ENCODE data around the gene PATJ. TPM values are rescaled to one million over a fixed set of nuclear protein-coding genes. Genes with fewer than 3 reads are reported as not detected.

Gene PATJ
- total and polyA plus RNA-seq, 2 experiments from 2014 or later = 20.0 to 44.8 TPM

DNA sequence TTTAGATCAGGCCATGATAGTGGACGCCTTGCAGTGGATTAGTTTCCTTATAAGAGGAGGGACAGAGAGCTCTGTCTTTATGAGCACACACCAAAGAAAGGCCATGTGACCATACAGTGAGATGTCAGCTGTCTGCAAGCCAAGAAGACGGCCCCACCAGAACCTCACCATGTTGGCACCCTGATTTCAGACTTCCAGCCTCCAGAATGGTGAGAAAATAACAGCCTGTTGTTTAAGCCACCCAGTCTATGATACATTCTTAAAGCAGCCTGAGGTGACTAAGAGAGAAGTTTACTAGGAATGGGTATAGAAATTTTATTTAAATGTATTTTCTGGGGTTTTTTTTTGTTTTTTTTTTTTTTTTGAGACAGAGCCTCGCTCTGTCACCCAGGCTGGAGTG, 481.9 kb downstream of the PATJ start:
- no peaks in the 10 kb centered on the region for H3K36me3 ChIP-seq (replicated peaks; ENCODE audit: insufficient read depth, low read depth)
- no peak overlapping the region for H3K4me3 ChIP-seq
- no peaks in the 10 kb centered on the region for H3K27me3 ChIP-seq
- no peaks in the 10 kb centered on the region for H4K20me1 ChIP-seq (ENCODE audit: insufficient read depth, poor library complexity, severe bottlenecking)
- no peaks in the 10 kb centered on the region for H3K4me1 ChIP-seq (ENCODE audit: insufficient read depth)
- H2AFZ ChIP-seq = no peak overlapping the region
- TF ChIP-seq, protein P1, sequence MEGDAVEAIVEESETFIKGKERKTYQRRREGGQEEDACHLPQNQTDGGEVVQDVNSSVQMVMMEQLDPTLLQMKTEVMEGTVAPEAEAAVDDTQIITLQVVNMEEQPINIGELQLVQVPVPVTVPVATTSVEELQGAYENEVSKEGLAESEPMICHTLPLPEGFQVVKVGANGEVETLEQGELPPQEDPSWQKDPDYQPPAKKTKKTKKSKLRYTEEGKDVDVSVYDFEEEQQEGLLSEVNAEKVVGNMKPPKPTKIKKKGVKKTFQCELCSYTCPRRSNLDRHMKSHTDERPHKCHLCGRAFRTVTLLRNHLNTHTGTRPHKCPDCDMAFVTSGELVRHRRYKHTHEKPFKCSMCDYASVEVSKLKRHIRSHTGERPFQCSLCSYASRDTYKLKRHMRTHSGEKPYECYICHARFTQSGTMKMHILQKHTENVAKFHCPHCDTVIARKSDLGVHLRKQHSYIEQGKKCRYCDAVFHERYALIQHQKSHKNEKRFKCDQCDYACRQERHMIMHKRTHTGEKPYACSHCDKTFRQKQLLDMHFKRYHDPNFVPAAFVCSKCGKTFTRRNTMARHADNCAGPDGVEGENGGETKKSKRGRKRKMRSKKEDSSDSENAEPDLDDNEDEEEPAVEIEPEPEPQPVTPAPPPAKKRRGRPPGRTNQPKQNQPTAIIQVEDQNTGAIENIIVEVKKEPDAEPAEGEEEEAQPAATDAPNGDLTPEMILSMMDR (IDR thresholded peaks at IDR 0.05; ENCODE audit: poor library complexity) = no peak
- TF ChIP-seq EZH2 (IDR thresholded peaks at IDR 0.05; ENCODE audit: borderline replicate concordance) (no peak), EZH2phosphoT487 (IDR thresholded peaks at IDR 0.05; ENCODE audit: low read depth, severe bottlenecking, unreplicated experiment) (no peak)
- WGBS (ENCODE audit: low lambda C conversion rate, missing lambda C conversion rate) = 38% methylated on average over 2 of the region's 3 CpGs
- no peaks in the 10 kb centered on the region for H3K79me2 ChIP-seq
- H3K9me3 ChIP-seq (ENCODE audit: low read depth) = no peaks in the 10 kb centered on the region
- H3K4me2 ChIP-seq = no peak overlapping the region
- no peak for DNase-seq (ENCODE audit: low spot score)
- no peak overlapping the region for H3K27ac ChIP-seq
- H3K9me2 ChIP-seq (replicated peaks; ENCODE audit: insufficient read depth) = no peaks in the 10 kb centered on the region

DNA sequence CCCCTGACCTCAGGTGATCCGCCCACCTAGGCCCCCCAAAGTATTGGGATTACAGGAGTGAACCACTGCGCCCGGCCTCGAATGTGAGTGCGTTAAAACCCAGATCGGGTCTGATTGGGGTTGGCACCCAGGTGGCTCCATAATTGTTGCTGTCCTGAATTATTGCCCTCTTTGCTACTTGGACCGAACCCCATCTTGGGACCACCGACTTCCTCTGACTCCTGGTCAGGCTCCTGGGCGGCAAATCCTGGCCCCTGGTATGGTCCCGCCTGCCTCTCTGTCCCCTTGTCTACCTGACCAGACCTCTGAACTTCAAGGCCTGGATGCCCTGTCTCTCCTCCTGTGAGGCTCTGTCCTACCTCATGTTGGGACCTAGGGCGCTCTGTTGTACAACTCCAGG, 485.2 kb downstream of the PATJ start:
- H3K27me3 ChIP-seq = no peaks in the 10 kb centered on the region
- no peaks in the 10 kb centered on the region for H4K20me1 ChIP-seq (ENCODE audit: insufficient read depth, poor library complexity, severe bottlenecking)
- H3K4me2 ChIP-seq = no peak overlapping the region
- H3K36me3 ChIP-seq (replicated peaks; ENCODE audit: insufficient read depth, low read depth) = no peaks in the 10 kb centered on the region
- 90% methylated on average over 11 of the region's 11 CpGs for WGBS (ENCODE audit: low lambda C conversion rate, missing lambda C conversion rate)
- no peak for DNase-seq (ENCODE audit: low spot score)
- peaks cover 6% of the 10 kb centered on the region for H3K4me1 ChIP-seq (ENCODE audit: insufficient read depth)
- no peaks in the 10 kb centered on the region for H3K9me3 ChIP-seq (ENCODE audit: low read depth)
- no peaks in the 10 kb centered on the region for H3K9me2 ChIP-seq (replicated peaks; ENCODE audit: insufficient read depth)
- H2AFZ ChIP-seq = no peak overlapping the region
- H3K79me2 ChIP-seq = no peaks in the 10 kb centered on the region
- H3K27ac ChIP-seq = no peak overlapping the region
- TF ChIP-seq EZH2phosphoT487 (IDR thresholded peaks at IDR 0.05; ENCODE audit: low read depth, severe bottlenecking, unreplicated experiment) = no peak
- TF ChIP-seq, protein P1 (IDR thresholded peaks at IDR 0.05; ENCODE audit: poor library complexity) = no peak
- no peak for TF ChIP-seq EZH2 (IDR thresholded peaks at IDR 0.05; ENCODE audit: borderline replicate concordance)
- no peak overlapping the region for H3K4me3 ChIP-seq

Small RNA genes lying within 50 kb of the gene (microRNA-seq; reads per million reads assigned to microRNA genes)
- gene MIR3116-1 (not detected), gene MIR3116-2 (not detected)

Small RNA genes lying within 50 kb of the gene (small RNA-seq; reads per million reads assigned to genes)
- gene LAMTOR5P1 (not detected), gene MIR3116-1 (not detected), gene RN7SL180P (not detected), gene RNU6-1177P (not detected), gene RNU6-414P (not detected)

Other genes with a start within 250 kb of the PATJ start
- gene TM2D1, start 17.3 kb upstream of the PATJ start, total RNA-seq = 101 and 109 TPM in 2 replicates
- gene TM2D1, start 17.3 kb upstream of the PATJ start, polyA plus RNA-seq = 91.3 TPM in 2 replicates

Measured in hepatocyte (in vitro differentiated cells).